H1 (cell line): ENCODE results near the gene SHLD2. TPM values are rescaled to one million over a fixed set of nuclear protein-coding genes. Genes with fewer than 3 reads are reported as not detected.

Experiments used
- CTCF ChIA-PET: fragments of 300-600 bp; sonication (Branson Sonifier 250); formaldehyde crosslinking; loops from one replicate; lab custom pipeline; 2021; ENCODE audit not compliant: partially characterized antibody; lab: Charles Lee
- POLR2A ChIA-PET: fragments of 300-600 bp; sonication (Branson Sonifier 250); formaldehyde crosslinking; loops from one replicate; lab custom pipeline; 2021; ENCODE audit warnings: inconsistent platforms; ENCODE audit not compliant: partially characterized antibody; lab: Charles Lee
- DNase-seq, 2 experiments: peaks; one replicate each; pipeline versions ENCODE4 v3.0.0 to v3.0.0-alpha.2; 2010 to 2022; ENCODE audit warnings: low spot score in 2 of 2, low read depth in 1 of 2, mixed read lengths in 1 of 2
- FAIRE-seq: peaks from 2 replicates; lab custom pipeline; 2011; peaks lifted over from hg19 to GRCh38; lab: Jason Lieb, UNC
- H2AFZ ChIP-seq: 2 replicates; pipeline ENCODE4 v1.8.1; 2012; ENCODE audit warnings: low read length, inconsistent platforms
- H2AK5ac ChIP-seq: 2 replicates; pipeline ENCODE4 v1.6.1; 2013; ENCODE audit warnings: low read depth, low read length
- H2BK120ac ChIP-seq: replicated peaks from 2 replicates; pipeline ENCODE3; 2013; ENCODE audit warnings: low read depth, low read length, inconsistent platforms
- H2BK12ac ChIP-seq: 2 replicates; pipeline ENCODE4 v1.6.1; 2013; ENCODE audit warnings: low read depth, low read length
- H2BK15ac ChIP-seq: 2 replicates; pipeline ENCODE4 v1.6.1; 2013; ENCODE audit warnings: low read length
- H2BK20ac ChIP-seq: 2 replicates; pipeline ENCODE4 v1.6.1; 2013; ENCODE audit warnings: low read length
- H2BK5ac ChIP-seq: 2 replicates; pipeline ENCODE4 v1.6.1; 2013; ENCODE audit warnings: low read depth, low read length
- H3K14ac ChIP-seq: 2 replicates; pipeline ENCODE4 v1.6.1; 2013; ENCODE audit warnings: inconsistent platforms; ENCODE audit not compliant: insufficient read length
- H3K18ac ChIP-seq: 2 replicates; pipeline ENCODE4 v1.6.1; 2013; ENCODE audit warnings: low read length; ENCODE audit errors: extremely low read depth
- H3K23ac ChIP-seq: 2 replicates; pipeline ENCODE4 v1.6.1; 2013; ENCODE audit warnings: inconsistent platforms; ENCODE audit not compliant: insufficient read length
- H3K23me2 ChIP-seq: 2 replicates; pipeline ENCODE4 v1.6.1; 2013; ENCODE audit warnings: low read depth, low read length
- H3K27ac ChIP-seq: 2 replicates; pipeline ENCODE4 v1.6.1; 2011; ENCODE audit warnings: low read depth, low read length, inconsistent platforms
- H3K27me3 ChIP-seq, 4 experiments: replicated peaks in 1 of 4; 1 replicate in 1 of 4; 2 replicates in 3 of 4; pipeline versions ENCODE4 v1.6.1 to v1.8.1; 2011 to 2013; ENCODE audit warnings: low read length in 3 of 4, mild to moderate bottlenecking in 3 of 4, inconsistent platforms in 2 of 4, mixed read lengths in 2 of 4, moderate library complexity in 1 of 4; ENCODE audit not compliant: control insufficient read depth in 3 of 4, insufficient read depth in 3 of 4; ENCODE audit errors: extremely low read depth in 1 of 4
- H3K36me3 ChIP-seq, 4 experiments: 2 replicates each; pipeline versions ENCODE4 v1.6.1 to v1.8.1; 2011 to 2013; ENCODE audit warnings: mild to moderate bottlenecking in 4 of 4, low read length in 3 of 4, moderate library complexity in 2 of 4, control low read depth in 1 of 4, inconsistent platforms in 1 of 4; ENCODE audit not compliant: insufficient read depth in 4 of 4, control insufficient read depth in 2 of 4
- H3K4ac ChIP-seq: replicated peaks from 2 replicates; pipeline ENCODE3; 2013; ENCODE audit warnings: low read length, low read depth, mixed read lengths, inconsistent platforms; ENCODE audit not compliant: insufficient read length
- H3K4me1 ChIP-seq, 4 experiments: replicated peaks in 1 of 4; 1 replicate in 1 of 4; 2 replicates in 3 of 4; pipeline versions ENCODE4 v1.6.1 to v1.8.1; 2011 to 2013; ENCODE audit warnings: low read length in 3 of 4, inconsistent platforms in 2 of 4, mixed read lengths in 1 of 4; ENCODE audit not compliant: insufficient read depth in 4 of 4, control insufficient read depth in 3 of 4
- H3K4me2 ChIP-seq, 2 experiments: 2 replicates each; pipeline versions ENCODE4 v1.6.1 to v1.8.1; 2011 to 2013; ENCODE audit warnings: low read depth in 2 of 2, low read length in 2 of 2, control low read depth in 1 of 2, inconsistent platforms in 1 of 2, mild to moderate bottlenecking in 1 of 2; ENCODE audit not compliant: insufficient read depth in 1 of 2
- H3K4me3 ChIP-seq, 4 experiments: fragments of 200-600, 300-600 bp in 1 of 4; sonication (generic), shearing (Covaris generic), sonication (Bioruptor Twin) in 1 of 4; 2 replicates each; pipeline versions ENCODE4 v1.5.1 to v1.8.1; 2011 to 2016; ENCODE audit warnings: low read length in 4 of 4, low read depth in 3 of 4, control low read depth in 2 of 4, inconsistent platforms in 2 of 4, mild to moderate bottlenecking in 2 of 4, mixed read lengths in 1 of 4, moderate library complexity in 1 of 4; ENCODE audit not compliant: insufficient read depth in 2 of 4; ENCODE audit errors: extremely low read depth in 1 of 4
- H3K56ac ChIP-seq: replicated peaks from 2 replicates; pipeline ENCODE3; 2013; ENCODE audit warnings: low read depth, mild to moderate bottlenecking, mixed read lengths, low read length, inconsistent platforms; ENCODE audit not compliant: insufficient read length
- H3K79me1 ChIP-seq: 2 replicates; pipeline ENCODE4 v1.6.1; 2013; ENCODE audit warnings: low read depth, low read length, control low read depth
- H3K79me2 ChIP-seq, 2 experiments: 2 replicates each; pipeline versions ENCODE4 v1.6.1 to v1.8.1; 2012 to 2013; ENCODE audit warnings: low read length in 2 of 2, mild to moderate bottlenecking in 2 of 2, inconsistent platforms in 1 of 2; ENCODE audit not compliant: insufficient read depth in 2 of 2, control insufficient read depth in 1 of 2
- H3K9ac ChIP-seq, 4 experiments: replicated peaks in 1 of 4; 1 replicate in 1 of 4; 2 replicates in 3 of 4; pipeline versions ENCODE4 v1.6.1 to v1.8.1; 2011 to 2013; ENCODE audit warnings: low read depth in 3 of 4, low read length in 3 of 4, control low read depth in 2 of 4, mild to moderate bottlenecking in 2 of 4, moderate library complexity in 2 of 4, inconsistent platforms in 1 of 4; ENCODE audit errors: extremely low read depth in 1 of 4
- H3K9me3 ChIP-seq, 2 experiments: 2 replicates each; pipeline versions ENCODE4 v1.6.1 to v1.8.1; 2012 to 2013; ENCODE audit warnings: mild to moderate bottlenecking in 2 of 2, moderate library complexity in 2 of 2, control low read depth in 1 of 2, inconsistent platforms in 1 of 2, low read depth in 1 of 2, low read length in 1 of 2, mixed read lengths in 1 of 2; ENCODE audit not compliant: insufficient read depth in 2 of 2
- H4K20me1 ChIP-seq, 2 experiments: replicated peaks in 1 of 2; 2 replicates each; pipeline versions ENCODE3 to v1.8.1; 2011 to 2013; ENCODE audit warnings: inconsistent platforms in 2 of 2, low read length in 2 of 2, mild to moderate bottlenecking in 1 of 2; ENCODE audit not compliant: insufficient read depth in 2 of 2, control insufficient read depth in 1 of 2
- H4K5ac ChIP-seq: 2 replicates; pipeline ENCODE4 v1.6.1; 2013; ENCODE audit warnings: low read length, low read depth, mixed read lengths, inconsistent platforms; ENCODE audit not compliant: insufficient read length
- H4K8ac ChIP-seq: 2 replicates; pipeline ENCODE4 v1.8.0; 2013; ENCODE audit warnings: mild to moderate bottlenecking, moderate library complexity, low read length, inconsistent platforms; ENCODE audit not compliant: insufficient read depth; ENCODE audit errors: extremely low read depth
- H4K91ac ChIP-seq: replicated peaks from 2 replicates; pipeline ENCODE3; 2013; ENCODE audit warnings: low read length, mixed read lengths, inconsistent platforms; ENCODE audit not compliant: insufficient read length
- EZH2 ChIP-seq: fragments of 200-600 bp; sonication (generic); IDR thresholded peaks from 2 replicates; pipeline ENCODE4 v1.7.1; 2012; ENCODE audit warnings: low read depth, mild to moderate bottlenecking, moderate library complexity, low read length, inconsistent platforms; ENCODE audit not compliant: severe bottlenecking
- KDM1A ChIP-seq: fragments of 200-600, 300-600 bp; sonication (generic); IDR thresholded peaks from 2 replicates; pipeline ENCODE4 v1.7.1; 2016; ENCODE audit warnings: mild to moderate bottlenecking, low read length, borderline replicate concordance
- NANOG ChIP-seq: IDR thresholded peaks from 2 replicates; pipeline ENCODE4 v1.6.1; 2011; ENCODE audit warnings: low read length, low read depth, mild to moderate bottlenecking, inconsistent platforms; ENCODE audit not compliant: insufficient read depth, poor library complexity, severe bottlenecking
- POU5F1 ChIP-seq: IDR thresholded peaks from 2 replicates; pipeline ENCODE4 v1.6.1; 2011; ENCODE audit warnings: low read depth, mild to moderate bottlenecking, low read length, moderate library complexity
- SIN3A ChIP-seq, 2 experiments: IDR thresholded peaks in 1 of 2; conservative IDR thresholded peaks in 1 of 2; 2 replicates each; pipeline ENCODE4 v1.6.1; 2011 to 2012; ENCODE audit warnings: low read length in 2 of 2, improper control_type of control experiment in 1 of 2, low read depth in 1 of 2, mild to moderate bottlenecking in 1 of 2
- SP2 ChIP-seq: IDR thresholded peaks from 2 replicates; pipeline ENCODE4 v1.6.1; 2012; ENCODE audit warnings: mild to moderate bottlenecking, low read length, inconsistent platforms
- TAF1 ChIP-seq: IDR thresholded peaks from 2 replicates; pipeline ENCODE4 v1.6.1; 2011; ENCODE audit warnings: mild to moderate bottlenecking, low read depth, low read length
- YY1 ChIP-seq: IDR thresholded peaks from 2 replicates; pipeline ENCODE4 v1.6.1; 2011; ENCODE audit warnings: low read depth, mild to moderate bottlenecking, low read length
- WGBS, 2 experiments: shearing (Covaris generic) in 1 of 2; methylation state at CpG; one replicate each; pipeline versions ENCODE4 v1.1.6 to v1.1.7; 2013 to 2015; ENCODE audit warnings: low lambda C conversion rate in 2 of 2, mixed read lengths in 2 of 2, inconsistent platforms in 1 of 2, low coverage in 1 of 2, missing lambda C conversion rate in 1 of 2; ENCODE audit not compliant: insufficient replicate concordance in 2 of 2, insufficient coverage in 1 of 2, insufficient read length in 1 of 2; ENCODE audit errors: extremely low coverage in 1 of 2, missing lambda C conversion rate in 1 of 2; 5-methylcytosine and 5-hydroxymethylcytosine counted together
- polyA plus RNA-seq, 7 experiments: library from polyadenylated mRNA; depleted of rRNA in 3 of 7; stranded (reverse) in 5 of 7; unstranded in 2 of 7; fragments of >200 nt in 5 of 7; fragments of 200-250 nt in 2 of 7; gene quantifications; 1 replicate in 5 of 7; 2 replicates in 1 of 7; 4 replicates in 1 of 7; pipeline versions ENCODE4 v1.2.1 to v1.2.3, GENCODE V29; 2011 to 2013; ENCODE audit warnings: missing spikeins in 2 of 7, mixed read lengths in 2 of 7
- total RNA-seq: library from RNA; stranded (reverse); fragmentation: NEBNext Ultra II Directional; extraction: Animal tissue kit (Norgen Biotek cat#: 25700); gene quantifications from 2 replicates; pipeline ENCODE4 v1.2.1, GENCODE V29; 2021

Gene SHLD2
- total and polyA plus RNA-seq, 2 of the 8 experiments (the other 6 are each of a cell fraction or from before 2014, with no cell fraction given): 7.9 to 32.4 TPM

GRCh38 chr10:87066178-87066577 is 28.8 kb upstream of the SHLD2 start:
- POLR2A ChIA-PET: no interaction called here
- H2BK15ac ChIP-seq: no peak overlapping the region
- H2AFZ ChIP-seq: no peak overlapping the region
- H3K56ac ChIP-seq: no peak overlapping the region
- peaks cover 2 to 35% (median 18%) of the 10 kb centered on the region in 4 experiments; a peak in 7 of 8 replicates for H3K36me3 ChIP-seq
- WGBS, 2 experiments: 95% methylated on average over 2 of the region's 2 CpGs; no CpG with 5 or more reads in 1 of the 2 experiments
- H4K8ac ChIP-seq: no peak overlapping the region
- no peaks in the 10 kb centered on the region for H3K23me2 ChIP-seq
- no peaks in the 10 kb centered on the region for H3K79me2 ChIP-seq
- no peak overlapping the region for H2BK20ac ChIP-seq
- no peak overlapping the region for H3K9ac ChIP-seq
- no peak overlapping the region for H2BK120ac ChIP-seq
- H3K14ac ChIP-seq: no peak overlapping the region
- no peak overlapping the region for H3K4ac ChIP-seq
- FAIRE-seq: no peak
- no peaks in the 10 kb centered on the region for H3K4me1 ChIP-seq
- no peak overlapping the region for H3K4me3 ChIP-seq
- no peak overlapping the region for H4K91ac ChIP-seq
- H4K20me1 ChIP-seq: no peaks in the 10 kb centered on the region
- no peak overlapping the region for H2AK5ac ChIP-seq
- H3K18ac ChIP-seq: no peak overlapping the region
- H2BK12ac ChIP-seq: no peak overlapping the region
- CTCF ChIA-PET: interaction anchor here (1.1 kb wide), 1 partner anchor 74 kb away, joined by 3 read pairs; no protein-coding TSS in a partner anchor
- H3K27ac ChIP-seq: no peak overlapping the region
- no peak for DNase-seq
- H3K4me2 ChIP-seq: no peak overlapping the region
- no peak overlapping the region for H3K23ac ChIP-seq
- no peaks in the 10 kb centered on the region for H3K9me3 ChIP-seq
- H2BK5ac ChIP-seq: no peak overlapping the region
- no peak for TF ChIP-seq TAF1
- no peak for TF ChIP-seq NANOG
- TF ChIP-seq EZH2: no peak
- TF ChIP-seq SIN3A (conservative IDR thresholded peaks at IDR 0.05 in 1 of 2, IDR thresholded peaks at IDR 0.05 in 1 of 2; ENCODE audit: low read depth in 1 of 2, low read length in 2 of 2): no peak
- no peak for TF ChIP-seq POU5F1
- TF ChIP-seq YY1: no peak
- TF ChIP-seq SP2: no peak
- no peak for TF ChIP-seq KDM1A
- no peaks in the 10 kb centered on the region for H3K79me1 ChIP-seq
- H3K27me3 ChIP-seq: no peaks in the 10 kb centered on the region
- H4K5ac ChIP-seq: no peak overlapping the region
